Fibroblast of villous mesenchyme (primary cell): ENCODE results near the gene EGR2. TPM values are rescaled to one million over a fixed set of nuclear protein-coding genes. Genes with fewer than 3 reads are reported as not detected.

Experiments used
- DNase-seq: peaks from one replicate; pipeline ENCODE4 v3.0.0-alpha.2; 2010; ENCODE audit warnings: low read depth
- H3K4me3 ChIP-seq: 2 replicates; pipeline ENCODE4 v1.5.1; 2011; ENCODE audit warnings: low read depth, mild to moderate bottlenecking, low read length
- CTCF ChIP-seq: IDR thresholded peaks from 2 replicates; pipeline ENCODE4 v1.5.1; 2012; ENCODE audit warnings: low read depth, mild to moderate bottlenecking, low read length; ENCODE audit not compliant: insufficient read depth
- total RNA-seq: library from RNA; depleted of rRNA; stranded (reverse); fragments of >200 nt; gene quantifications from 2 replicates; pipeline ENCODE4 v1.2.3, GENCODE V29; 2012

EGR2 gene
- total RNA-seq, 1 donor = 1.7 TPM

- DNase-seq = peak; percentile 7
- no peak for TF ChIP-seq CTCF
- H3K4me3 ChIP-seq = peak overlapping the region; percentile 80
Measured at GRCh38 chr10:62814756-62815380, 1.3 kb downstream of the EGR2 start.

DNA sequence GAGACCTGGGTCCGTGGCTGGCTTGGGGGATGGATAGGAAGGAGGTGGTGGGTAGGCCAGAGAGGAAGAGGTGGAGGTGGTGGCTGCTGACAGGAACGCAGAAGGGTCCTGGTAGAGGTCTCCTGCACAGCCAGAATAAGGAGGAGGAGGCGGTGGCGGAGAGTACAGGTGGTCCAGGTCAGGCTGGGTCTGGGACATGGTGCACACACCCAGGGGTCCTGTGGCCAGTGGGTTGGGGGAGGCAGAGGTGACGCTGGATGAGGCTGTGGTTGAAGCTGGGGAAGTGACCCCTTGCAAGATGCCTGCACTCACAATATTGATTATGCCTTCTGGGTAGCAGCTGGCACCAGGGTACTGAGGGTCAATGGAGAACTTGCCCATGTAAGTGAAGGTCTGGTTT, 2.2 kb downstream of the EGR2 start:
- no peak overlapping the region for H3K4me3 ChIP-seq
- TF ChIP-seq CTCF = no peak
- DNase-seq = no peak

GRCh38 chr10:62813453-62813852, 2.7 kb downstream of the EGR2 start:
- TF ChIP-seq CTCF = no peak
- no peak for DNase-seq
- H3K4me3 ChIP-seq = no peak overlapping the region

GRCh38 chr10:62812672-62813439, 3.3 kb downstream of the EGR2 start:
- TF ChIP-seq CTCF = no peak
- DNase-seq = no peak
- H3K4me3 ChIP-seq = no peak overlapping the region

DNA sequence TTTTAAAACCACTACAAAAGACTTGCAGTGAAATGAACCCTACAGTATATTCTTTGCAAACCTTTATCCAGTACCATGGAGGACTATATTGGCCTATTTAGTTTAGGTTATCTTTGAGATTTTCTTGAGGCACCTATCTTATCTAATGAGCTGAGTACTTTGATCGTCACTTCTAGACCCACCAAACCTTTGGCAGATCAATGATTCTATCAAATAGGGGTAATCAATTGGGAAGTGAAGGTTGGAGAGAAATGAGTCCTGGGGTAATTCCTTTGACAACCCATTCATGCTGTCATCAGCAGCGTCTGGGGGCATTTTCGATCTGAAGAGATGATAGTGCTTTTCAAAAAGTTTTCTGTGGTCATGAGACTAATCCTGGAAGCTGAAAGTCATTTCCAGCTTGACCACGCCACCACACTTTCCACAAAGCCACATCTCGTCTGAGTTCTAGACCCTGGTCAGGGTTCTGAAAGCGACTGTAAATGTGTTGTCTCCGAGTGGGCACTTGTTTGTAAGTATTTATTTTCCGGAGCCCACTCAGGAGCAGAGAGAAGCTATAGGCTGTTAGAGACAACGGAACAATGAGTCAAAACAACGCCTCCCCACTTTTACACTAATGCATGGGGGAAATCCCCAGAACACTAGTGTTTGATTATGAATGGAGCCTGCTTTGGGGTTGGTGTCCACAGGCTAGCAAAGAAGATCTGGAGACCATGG, 4.8 kb downstream of the EGR2 start:
- no peak overlapping the region for H3K4me3 ChIP-seq
- TF ChIP-seq CTCF = no peak
- no peak for DNase-seq

DNA sequence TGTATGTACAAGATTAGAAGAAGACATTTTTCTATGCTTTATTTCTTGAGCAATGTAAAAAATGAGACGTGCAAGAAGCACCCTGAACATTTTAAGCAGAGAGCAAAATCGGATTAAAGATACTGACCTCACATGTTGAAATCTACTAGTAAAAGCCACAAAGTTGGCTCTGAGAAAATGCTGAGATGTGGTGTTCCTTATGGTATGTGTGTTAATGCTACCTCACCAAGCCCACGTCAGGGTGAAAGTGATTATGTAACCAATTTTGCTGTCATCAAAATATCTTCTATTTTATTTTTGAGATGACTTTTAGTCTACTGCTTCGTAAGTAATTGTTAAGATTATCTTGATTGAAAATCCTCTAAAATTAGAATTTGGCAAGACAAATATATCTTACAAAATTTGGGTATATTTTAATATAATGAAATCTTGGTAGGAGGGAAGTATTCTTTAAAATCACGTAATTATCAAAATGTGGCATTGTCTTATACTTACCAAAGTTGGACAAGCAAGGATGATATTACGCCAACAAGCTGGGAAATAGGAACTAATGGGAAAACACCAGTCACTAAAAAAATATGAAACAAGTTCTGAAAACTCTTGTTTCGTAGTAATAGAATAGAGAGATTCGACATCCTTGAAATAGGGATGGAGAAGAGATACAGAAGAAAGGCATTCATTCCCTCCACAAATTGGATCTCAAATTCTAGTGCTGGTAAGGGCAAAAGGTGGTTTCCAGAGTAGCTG, 5.8 kb downstream of the EGR2 start:
- H3K4me3 ChIP-seq = no peak overlapping the region
- TF ChIP-seq CTCF = no peak
- no peak for DNase-seq
